Liver (tissue), 9 donors: ENCODE measurements around the gene PIRT. TPM values are rescaled to one million over a fixed set of nuclear protein-coding genes. Genes with fewer than 3 reads are reported as not detected.

ENCODE experiments used
- DNase-seq: peaks from one replicate; pipeline ENCODE4 v3.0.0-alpha.2; 2017; ENCODE audit warnings: low spot score
- H3K27ac ChIP-seq, 2 donors: one replicate each; pipeline ENCODE4 v1.7.0; 2013; ENCODE audit warnings: inconsistent platforms in 2 of 2, low read length in 2 of 2, control low read depth in 1 of 2, low read depth in 1 of 2, mild to moderate bottlenecking in 1 of 2
- H3K27me3 ChIP-seq, 4 donors: one replicate each; pipeline versions ENCODE4 v1.6.1 to v1.7.0; 2013; ENCODE audit warnings: low read length in 3 of 4, inconsistent platforms in 1 of 4, mild to moderate bottlenecking in 1 of 4, moderate library complexity in 1 of 4; ENCODE audit not compliant: control insufficient read depth in 4 of 4, insufficient read depth in 4 of 4
- H3K36me3 ChIP-seq, 4 donors: one replicate each; pipeline versions ENCODE4 v1.6.1 to v1.7.0; 2013; ENCODE audit warnings: low read length in 3 of 4, mild to moderate bottlenecking in 3 of 4, low read depth in 1 of 4, moderate library complexity in 1 of 4; ENCODE audit not compliant: control insufficient read depth in 4 of 4, insufficient read depth in 3 of 4
- H3K4me1 ChIP-seq, 4 donors: one replicate each; pipeline versions ENCODE4 v1.6.1 to v1.7.0; 2013; ENCODE audit warnings: low read length in 3 of 4, mild to moderate bottlenecking in 3 of 4, moderate library complexity in 1 of 4; ENCODE audit not compliant: control insufficient read depth in 4 of 4, insufficient read depth in 4 of 4
- H3K4me3 ChIP-seq, 3 donors: one replicate each; pipeline versions ENCODE4 v1.6.1 to v1.7.0; 2013; ENCODE audit warnings: low read length in 3 of 3, control low read depth in 1 of 3, low read depth in 1 of 3, mild to moderate bottlenecking in 1 of 3
- H3K9ac ChIP-seq, 2 donors: one replicate each; pipeline ENCODE4 v1.7.0; 2013; ENCODE audit warnings: low read length in 2 of 2, mild to moderate bottlenecking in 2 of 2, moderate library complexity in 2 of 2, control low read depth in 1 of 2, low read depth in 1 of 2
- H3K9me3 ChIP-seq, 4 donors: one replicate each; pipeline versions ENCODE4 v1.6.1 to v1.7.0; 2013; ENCODE audit warnings: low read length in 3 of 4; ENCODE audit not compliant: control insufficient read depth in 4 of 4
- EGR1 ChIP-seq, 2 donors: IDR thresholded peaks; 2 replicates each; pipeline ENCODE4 v1.6.1; 2016 to 2018; ENCODE audit warnings: antibody characterized with exemption in 2 of 2, low read depth in 2 of 2
- FOXA1 ChIP-seq: IDR thresholded peaks from 2 replicates; pipeline ENCODE4 v1.6.1; 2016; ENCODE audit warnings: antibody characterized with exemption
- FOXA2 ChIP-seq: IDR thresholded peaks from 2 replicates; pipeline ENCODE4 v1.6.1; 2016; ENCODE audit warnings: antibody characterized with exemption
- GABPA ChIP-seq, 2 donors: IDR thresholded peaks in 1 of 2; conservative IDR thresholded peaks in 1 of 2; 2 replicates each; pipeline ENCODE4 v1.6.1; 2016; ENCODE audit warnings: antibody characterized with exemption in 2 of 2, mild to moderate bottlenecking in 1 of 2, moderate library complexity in 1 of 2
- HNF4A ChIP-seq, 2 donors: conservative IDR thresholded peaks; 2 replicates each; pipeline ENCODE4 v1.6.1; 2016; ENCODE audit warnings: antibody characterized with exemption in 2 of 2, mild to moderate bottlenecking in 2 of 2
- HNF4G ChIP-seq: IDR thresholded peaks from 2 replicates; pipeline ENCODE4 v1.6.1; 2016; ENCODE audit warnings: antibody characterized with exemption
- JUND ChIP-seq, 2 donors: IDR thresholded peaks; 2 replicates each; pipeline ENCODE4 v1.6.1; 2016; ENCODE audit warnings: antibody characterized with exemption in 2 of 2
- NR2F2 ChIP-seq: IDR thresholded peaks from 2 replicates; pipeline ENCODE4 v1.6.1; 2016; ENCODE audit warnings: antibody characterized with exemption
- RAD21 ChIP-seq, 2 donors: IDR thresholded peaks; 2 replicates each; pipeline ENCODE4 v1.6.1; 2016; ENCODE audit warnings: antibody characterized with exemption in 2 of 2, mild to moderate bottlenecking in 2 of 2
- RXRA ChIP-seq, 2 donors: IDR thresholded peaks; 2 replicates each; pipeline ENCODE4 v1.6.1; 2017 to 2018; ENCODE audit warnings: antibody characterized with exemption in 2 of 2, mild to moderate bottlenecking in 1 of 2
- SP1 ChIP-seq: IDR thresholded peaks from 2 replicates; pipeline ENCODE4 v1.6.1; 2018; ENCODE audit warnings: antibody characterized with exemption, mild to moderate bottlenecking
- TAF1 ChIP-seq: conservative IDR thresholded peaks from 2 replicates; pipeline ENCODE4 v1.6.1; 2016; ENCODE audit warnings: antibody characterized with exemption, mild to moderate bottlenecking
- YY1 ChIP-seq: IDR thresholded peaks from 2 replicates; pipeline ENCODE4 v1.6.1; 2016; ENCODE audit warnings: antibody characterized with exemption, mild to moderate bottlenecking
- WGBS: extraction: QIAGEN DNeasy Blood & Tissue Kit; methylation state at CpG from one replicate; pipeline ENCODE4 v1.1.7; 2013; 5-methylcytosine and 5-hydroxymethylcytosine counted together
- polyA plus RNA-seq, 2 donors: library from polyadenylated mRNA; stranded (reverse) in 1 of 2; unstranded in 1 of 2; fragments of 200-250 nt in 1 of 2; fragments of >200 nt in 1 of 2; fragmentation: Nextera tagmentation in 1 of 2; extraction: Ambion mirVana in 1 of 2; gene quantifications; one replicate each; pipeline versions ENCODE4 v1.2.1 to v1.2.3, GENCODE V29; 2013 to 2015
- total RNA-seq, 2 donors: library from RNA; depleted of rRNA; stranded (reverse); fragments of >200 nt; gene quantifications; one replicate each; pipeline ENCODE4 v1.2.3, GENCODE V29; 2014
- TF ChIP-seq, protein P1 (sequence below): fragments of 150-350 bp; IDR thresholded peaks from 2 replicates; pipeline ENCODE4 v1.5.1; 2017; ENCODE audit warnings: improper control_type of control experiment, low read depth, low read length; ENCODE audit not compliant: missing input control
- TF ChIP-seq, protein P2 (sequence below): IDR thresholded peaks from 2 replicates; pipeline ENCODE4 v1.6.1; 2016; ENCODE audit warnings: antibody characterized with exemption
- TF ChIP-seq, protein P3 (sequence below): IDR thresholded peaks from 2 replicates; pipeline ENCODE4 v1.6.1; 2016; ENCODE audit warnings: antibody characterized with exemption
- TF ChIP-seq, protein P4 (sequence below): IDR thresholded peaks from 2 replicates; pipeline ENCODE4 v1.6.1; 2016; ENCODE audit warnings: antibody characterized with exemption, mild to moderate bottlenecking
- TF ChIP-seq, protein P5 (sequence below): IDR thresholded peaks from 2 replicates; pipeline ENCODE4 v1.6.1; 2016; ENCODE audit warnings: antibody characterized with exemption
- donor health status: healthy.
- donor health status: healthy.
- donor health status: healthy.
- donor health status: healthy.
- donor health status: healthy.

Gene PIRT
- total and polyA plus RNA-seq, 4 donors, result 0.18 TPM; not detected in 3

DNA sequence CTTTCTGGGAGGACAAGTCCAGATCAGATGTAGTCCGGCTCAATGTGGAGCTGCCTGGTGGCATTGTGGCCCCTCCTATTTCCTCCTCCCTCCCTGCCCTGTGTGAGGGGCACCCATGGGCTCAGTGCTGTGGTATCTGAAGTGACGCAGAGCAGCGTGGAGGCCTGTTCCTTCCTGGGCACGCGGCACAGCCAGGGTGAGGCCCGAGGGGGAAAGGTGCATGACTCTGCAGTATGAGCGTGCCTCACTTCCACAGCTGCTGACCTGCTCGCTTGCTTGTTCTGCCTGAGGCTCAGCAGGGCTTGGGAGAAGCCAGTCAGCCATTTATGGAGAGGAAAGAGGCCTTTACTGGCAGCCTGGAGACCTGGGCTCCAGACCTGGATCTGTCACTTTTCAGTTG is 45.7 kb downstream of the PIRT start:
- DNase-seq, result no peak
- Histone ChIP-seq H3K9me3 (no peaks in the 10 kb centered on the region), H3K27me3 (no peaks in the 10 kb centered on the region), H3K27ac (no peak overlapping the region), H3K4me3 (no peak overlapping the region), H3K9ac (no peak overlapping the region), H3K36me3 (no peaks in the 10 kb centered on the region), H3K4me1 (peaks cover 4 to 13% (median 8%) of the 10 kb centered on the region in 4 donors)
- WGBS, result 80% methylated on average over 8 of the region's 8 CpGs
- TF ChIP-seq FOXA1 (no peak), GABPA (IDR thresholded peaks at IDR 0.05 in 1 of 2, conservative IDR thresholded peaks at IDR 0.05 in 1 of 2) (no peak), NR2F2 (no peak), HNF4G (no peak), TAF1 (no peak), RAD21 (IDR thresholded peaks at IDR 0.05) (no peak), JUND (IDR thresholded peaks at IDR 0.05) (no peak), YY1 (no peak), RXRA (IDR thresholded peaks at IDR 0.05) (no peak), SP1 (no peak), FOXA2 (no peak), HNF4A (conservative IDR thresholded peaks at IDR 0.05) (no peak), EGR1 (IDR thresholded peaks at IDR 0.05; ENCODE audit: low read depth in 2 of 2) (no peak)
- TF ChIP-seq, protein P1, sequence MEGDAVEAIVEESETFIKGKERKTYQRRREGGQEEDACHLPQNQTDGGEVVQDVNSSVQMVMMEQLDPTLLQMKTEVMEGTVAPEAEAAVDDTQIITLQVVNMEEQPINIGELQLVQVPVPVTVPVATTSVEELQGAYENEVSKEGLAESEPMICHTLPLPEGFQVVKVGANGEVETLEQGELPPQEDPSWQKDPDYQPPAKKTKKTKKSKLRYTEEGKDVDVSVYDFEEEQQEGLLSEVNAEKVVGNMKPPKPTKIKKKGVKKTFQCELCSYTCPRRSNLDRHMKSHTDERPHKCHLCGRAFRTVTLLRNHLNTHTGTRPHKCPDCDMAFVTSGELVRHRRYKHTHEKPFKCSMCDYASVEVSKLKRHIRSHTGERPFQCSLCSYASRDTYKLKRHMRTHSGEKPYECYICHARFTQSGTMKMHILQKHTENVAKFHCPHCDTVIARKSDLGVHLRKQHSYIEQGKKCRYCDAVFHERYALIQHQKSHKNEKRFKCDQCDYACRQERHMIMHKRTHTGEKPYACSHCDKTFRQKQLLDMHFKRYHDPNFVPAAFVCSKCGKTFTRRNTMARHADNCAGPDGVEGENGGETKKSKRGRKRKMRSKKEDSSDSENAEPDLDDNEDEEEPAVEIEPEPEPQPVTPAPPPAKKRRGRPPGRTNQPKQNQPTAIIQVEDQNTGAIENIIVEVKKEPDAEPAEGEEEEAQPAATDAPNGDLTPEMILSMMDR, result no peak
- TF ChIP-seq, protein P2, sequence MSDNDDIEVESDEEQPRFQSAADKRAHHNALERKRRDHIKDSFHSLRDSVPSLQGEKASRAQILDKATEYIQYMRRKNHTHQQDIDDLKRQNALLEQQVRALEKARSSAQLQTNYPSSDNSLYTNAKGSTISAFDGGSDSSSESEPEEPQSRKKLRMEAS, result no peak
- TF ChIP-seq, protein P3, sequence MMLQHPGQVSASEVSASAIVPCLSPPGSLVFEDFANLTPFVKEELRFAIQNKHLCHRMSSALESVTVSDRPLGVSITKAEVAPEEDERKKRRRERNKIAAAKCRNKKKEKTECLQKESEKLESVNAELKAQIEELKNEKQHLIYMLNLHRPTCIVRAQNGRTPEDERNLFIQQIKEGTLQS, result no peak
- TF ChIP-seq, protein P4, sequence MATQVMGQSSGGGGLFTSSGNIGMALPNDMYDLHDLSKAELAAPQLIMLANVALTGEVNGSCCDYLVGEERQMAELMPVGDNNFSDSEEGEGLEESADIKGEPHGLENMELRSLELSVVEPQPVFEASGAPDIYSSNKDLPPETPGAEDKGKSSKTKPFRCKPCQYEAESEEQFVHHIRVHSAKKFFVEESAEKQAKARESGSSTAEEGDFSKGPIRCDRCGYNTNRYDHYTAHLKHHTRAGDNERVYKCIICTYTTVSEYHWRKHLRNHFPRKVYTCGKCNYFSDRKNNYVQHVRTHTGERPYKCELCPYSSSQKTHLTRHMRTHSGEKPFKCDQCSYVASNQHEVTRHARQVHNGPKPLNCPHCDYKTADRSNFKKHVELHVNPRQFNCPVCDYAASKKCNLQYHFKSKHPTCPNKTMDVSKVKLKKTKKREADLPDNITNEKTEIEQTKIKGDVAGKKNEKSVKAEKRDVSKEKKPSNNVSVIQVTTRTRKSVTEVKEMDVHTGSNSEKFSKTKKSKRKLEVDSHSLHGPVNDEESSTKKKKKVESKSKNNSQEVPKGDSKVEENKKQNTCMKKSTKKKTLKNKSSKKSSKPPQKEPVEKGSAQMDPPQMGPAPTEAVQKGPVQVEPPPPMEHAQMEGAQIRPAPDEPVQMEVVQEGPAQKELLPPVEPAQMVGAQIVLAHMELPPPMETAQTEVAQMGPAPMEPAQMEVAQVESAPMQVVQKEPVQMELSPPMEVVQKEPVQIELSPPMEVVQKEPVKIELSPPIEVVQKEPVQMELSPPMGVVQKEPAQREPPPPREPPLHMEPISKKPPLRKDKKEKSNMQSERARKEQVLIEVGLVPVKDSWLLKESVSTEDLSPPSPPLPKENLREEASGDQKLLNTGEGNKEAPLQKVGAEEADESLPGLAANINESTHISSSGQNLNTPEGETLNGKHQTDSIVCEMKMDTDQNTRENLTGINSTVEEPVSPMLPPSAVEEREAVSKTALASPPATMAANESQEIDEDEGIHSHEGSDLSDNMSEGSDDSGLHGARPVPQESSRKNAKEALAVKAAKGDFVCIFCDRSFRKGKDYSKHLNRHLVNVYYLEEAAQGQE, result no peak
- TF ChIP-seq, protein P5, sequence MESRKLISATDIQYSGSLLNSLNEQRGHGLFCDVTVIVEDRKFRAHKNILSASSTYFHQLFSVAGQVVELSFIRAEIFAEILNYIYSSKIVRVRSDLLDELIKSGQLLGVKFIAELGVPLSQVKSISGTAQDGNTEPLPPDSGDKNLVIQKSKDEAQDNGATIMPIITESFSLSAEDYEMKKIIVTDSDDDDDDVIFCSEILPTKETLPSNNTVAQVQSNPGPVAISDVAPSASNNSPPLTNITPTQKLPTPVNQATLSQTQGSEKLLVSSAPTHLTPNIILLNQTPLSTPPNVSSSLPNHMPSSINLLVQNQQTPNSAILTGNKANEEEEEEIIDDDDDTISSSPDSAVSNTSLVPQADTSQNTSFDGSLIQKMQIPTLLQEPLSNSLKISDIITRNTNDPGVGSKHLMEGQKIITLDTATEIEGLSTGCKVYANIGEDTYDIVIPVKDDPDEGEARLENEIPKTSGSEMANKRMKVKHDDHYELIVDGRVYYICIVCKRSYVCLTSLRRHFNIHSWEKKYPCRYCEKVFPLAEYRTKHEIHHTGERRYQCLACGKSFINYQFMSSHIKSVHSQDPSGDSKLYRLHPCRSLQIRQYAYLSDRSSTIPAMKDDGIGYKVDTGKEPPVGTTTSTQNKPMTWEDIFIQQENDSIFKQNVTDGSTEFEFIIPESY, result no peak
